Measurements from ENCODE around the gene POLR2H.

Gene POLR2H

GRCh38 chr3:184341925-184342324 lies 19.6 kb upstream of the POLR2H start:
- H3K9me3 ChIP-seq (ENCODE audit: control insufficient read depth in 1 of 2, low read length in 2 of 2) = no peaks in the 10 kb centered on the region
- H3K4me3 ChIP-seq (ENCODE audit: low read depth in 1 of 2, low read length in 2 of 2) = no peak overlapping the region
- H3K27me3 ChIP-seq (ENCODE audit: control insufficient read depth in 1 of 2, insufficient read depth in 2 of 2, low read length in 2 of 2) = no peaks in the 10 kb centered on the region
- H3K9ac ChIP-seq (ENCODE audit: low read depth in 1 of 2, low read length in 2 of 2) = no peak overlapping the region
- H3K4me1 ChIP-seq (ENCODE audit: control insufficient read depth in 1 of 2, insufficient read depth in 2 of 2, low read length in 2 of 2) = peaks cover 23 to 42% of the 10 kb centered on the region in 2 donors
- no peak overlapping the region for H3K27ac ChIP-seq (ENCODE audit: low read depth, low read length)
- H3K36me3 ChIP-seq (ENCODE audit: control insufficient read depth in 1 of 2, insufficient read depth in 2 of 2, low read length in 2 of 2) = peaks cover 0 to 27% of the 10 kb centered on the region in 2 donors

DNA sequence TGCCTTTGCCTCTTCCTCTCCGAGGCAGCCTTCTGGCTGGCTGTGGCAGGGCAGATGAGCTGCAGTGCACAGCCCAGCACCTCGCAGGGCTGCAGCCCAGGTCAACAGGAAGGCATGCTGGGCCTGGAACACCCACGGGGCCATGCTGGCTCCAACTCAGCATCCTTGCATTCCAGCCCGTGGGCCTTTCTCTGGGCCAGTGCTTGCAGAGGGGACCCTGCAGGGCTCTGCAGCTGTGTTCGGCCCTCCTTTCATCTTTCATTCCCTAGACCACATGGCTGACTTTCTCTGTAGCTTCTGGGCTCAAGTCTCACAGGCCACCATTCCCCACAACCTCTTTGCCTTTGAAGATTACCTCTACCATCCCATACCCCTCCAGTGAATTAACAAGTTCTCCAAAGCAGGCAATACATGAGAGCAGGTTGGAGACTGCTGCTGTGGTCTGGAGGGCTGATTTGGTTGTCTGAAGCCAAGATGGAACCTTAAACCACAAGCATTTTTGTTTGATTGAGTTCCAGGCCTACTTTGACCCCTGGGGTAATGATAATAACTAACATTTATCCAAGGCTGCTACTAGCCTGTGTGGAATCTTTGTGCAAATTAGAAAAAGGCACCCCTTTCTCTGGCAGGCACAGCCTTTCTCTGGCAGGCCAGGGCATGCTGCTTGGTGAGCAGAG lies 18.2 kb upstream of the POLR2H start:
- Histone ChIP-seq H3K36me3 (ENCODE audit: control insufficient read depth in 1 of 2, insufficient read depth in 2 of 2, low read length in 2 of 2) (peaks cover 0 to 33% of the 10 kb centered on the region in 2 donors), H3K9ac (ENCODE audit: low read depth in 1 of 2, low read length in 2 of 2) (no peak overlapping the region), H3K4me1 (ENCODE audit: control insufficient read depth in 1 of 2, insufficient read depth in 2 of 2, low read length in 2 of 2) (peaks cover 18 to 27% of the 10 kb centered on the region in 2 donors), H3K27me3 (ENCODE audit: control insufficient read depth in 1 of 2, insufficient read depth in 2 of 2, low read length in 2 of 2) (no peaks in the 10 kb centered on the region), H3K27ac (ENCODE audit: low read depth, low read length) (no peak overlapping the region), H3K9me3 (ENCODE audit: control insufficient read depth in 1 of 2, low read length in 2 of 2) (no peaks in the 10 kb centered on the region), H3K4me3 (ENCODE audit: low read depth in 1 of 2, low read length in 2 of 2) (no peak overlapping the region)

DNA sequence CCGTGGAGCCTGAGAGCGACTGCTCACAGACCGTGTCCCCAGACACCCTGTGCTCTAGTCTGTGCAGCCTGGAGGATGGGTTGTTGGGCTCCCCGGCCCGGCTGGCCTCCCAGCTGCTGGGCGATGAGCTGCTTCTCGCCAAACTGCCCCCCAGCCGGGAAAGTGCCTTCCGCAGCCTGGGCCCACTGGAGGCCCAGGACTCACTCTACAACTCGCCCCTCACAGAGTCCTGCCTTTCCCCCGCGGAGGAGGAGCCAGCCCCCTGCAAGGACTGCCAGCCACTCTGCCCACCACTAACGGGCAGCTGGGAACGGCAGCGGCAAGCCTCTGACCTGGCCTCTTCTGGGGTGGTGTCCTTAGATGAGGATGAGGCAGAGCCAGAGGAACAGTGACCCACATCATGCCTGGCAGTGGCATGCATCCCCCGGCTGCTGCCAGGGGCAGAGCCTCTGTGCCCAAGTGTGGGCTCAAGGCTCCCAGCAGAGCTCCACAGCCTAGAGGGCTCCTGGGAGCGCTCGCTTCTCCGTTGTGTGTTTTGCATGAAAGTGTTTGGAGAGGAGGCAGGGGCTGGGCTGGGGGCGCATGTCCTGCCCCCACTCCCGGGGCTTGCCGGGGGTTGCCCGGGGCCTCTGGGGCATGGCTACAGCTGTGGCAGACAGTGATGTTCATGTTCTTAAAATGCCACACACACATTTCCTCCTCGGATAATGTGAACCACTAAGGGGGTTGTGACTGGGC lies 16.8 kb upstream of the POLR2H start:
- Histone ChIP-seq H3K9ac (ENCODE audit: low read depth in 1 of 2, low read length in 2 of 2) (no peak overlapping the region), H3K36me3 (ENCODE audit: control insufficient read depth in 1 of 2, insufficient read depth in 2 of 2, low read length in 2 of 2) (peaks cover 0 to 33% of the 10 kb centered on the region in 2 donors), H3K4me3 (ENCODE audit: low read depth in 1 of 2, low read length in 2 of 2) (no peak overlapping the region), H3K27ac (ENCODE audit: low read depth, low read length) (no peak overlapping the region), H3K9me3 (ENCODE audit: control insufficient read depth in 1 of 2, low read length in 2 of 2) (no peaks in the 10 kb centered on the region), H3K27me3 (ENCODE audit: control insufficient read depth in 1 of 2, insufficient read depth in 2 of 2, low read length in 2 of 2) (no peaks in the 10 kb centered on the region), H3K4me1 (ENCODE audit: control insufficient read depth in 1 of 2, insufficient read depth in 2 of 2, low read length in 2 of 2) (peaks cover 15 to 23% of the 10 kb centered on the region in 2 donors)

GRCh38 chr3:184345317-184346144 lies 16.0 kb upstream of the POLR2H start:
- H3K4me1 ChIP-seq (ENCODE audit: control insufficient read depth in 1 of 2, insufficient read depth in 2 of 2, low read length in 2 of 2) = peaks cover 15 to 23% of the 10 kb centered on the region in 2 donors
- H3K27me3 ChIP-seq (ENCODE audit: control insufficient read depth in 1 of 2, insufficient read depth in 2 of 2, low read length in 2 of 2) = no peaks in the 10 kb centered on the region
- peak overlapping the region in 1 of 2 donors; percentile 14 for H3K9ac ChIP-seq (ENCODE audit: low read depth in 1 of 2, low read length in 2 of 2)
- H3K36me3 ChIP-seq (ENCODE audit: control insufficient read depth in 1 of 2, insufficient read depth in 2 of 2, low read length in 2 of 2) = peaks cover 0 to 33% of the 10 kb centered on the region in 2 donors
- H3K27ac ChIP-seq (ENCODE audit: low read depth, low read length) = no peak overlapping the region
- H3K9me3 ChIP-seq (ENCODE audit: control insufficient read depth in 1 of 2, low read length in 2 of 2) = no peaks in the 10 kb centered on the region
- no peak overlapping the region for H3K4me3 ChIP-seq (ENCODE audit: low read depth in 1 of 2, low read length in 2 of 2)

DNA sequence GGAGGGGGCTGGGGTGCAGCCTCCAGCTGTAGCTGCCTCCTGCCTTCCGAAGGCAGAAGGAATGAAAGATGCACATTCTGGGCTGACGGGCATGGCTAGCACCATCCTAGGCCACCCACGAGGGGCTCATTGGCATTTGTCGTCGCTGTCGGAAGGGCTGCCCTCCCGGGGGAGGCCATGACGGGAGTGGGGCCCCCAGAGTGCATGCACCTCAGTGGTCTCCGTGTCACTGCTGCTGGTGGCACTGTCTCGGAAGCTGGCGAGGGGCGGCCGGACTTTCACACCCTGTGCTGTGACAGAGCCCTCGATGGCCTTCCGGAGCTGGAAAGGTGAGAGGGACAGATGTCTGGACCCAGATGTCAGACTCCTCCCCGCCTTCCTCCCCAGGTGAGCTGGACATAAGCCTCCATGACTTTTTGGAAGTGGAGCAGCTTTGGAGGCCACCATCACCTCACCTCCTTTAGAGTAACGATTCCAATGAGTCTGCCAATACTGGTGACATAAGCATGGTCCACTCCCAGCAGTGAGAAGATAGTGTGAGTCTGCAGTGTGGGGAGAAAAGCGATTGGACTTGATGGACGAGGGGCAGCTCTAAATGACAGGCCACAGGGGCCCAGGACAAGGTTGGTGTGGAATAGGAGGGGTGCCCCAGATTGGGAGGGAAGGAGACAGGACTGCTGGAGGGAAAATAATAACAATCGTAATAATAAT lies 14.9 kb upstream of the POLR2H start:
- H3K9me3 ChIP-seq (ENCODE audit: control insufficient read depth in 1 of 2, low read length in 2 of 2) = no peaks in the 10 kb centered on the region
- H3K27me3 ChIP-seq (ENCODE audit: control insufficient read depth in 1 of 2, insufficient read depth in 2 of 2, low read length in 2 of 2) = no peaks in the 10 kb centered on the region
- H3K4me3 ChIP-seq (ENCODE audit: low read depth in 1 of 2, low read length in 2 of 2) = no peak overlapping the region
- peaks cover 0 to 33% of the 10 kb centered on the region in 2 donors for H3K36me3 ChIP-seq (ENCODE audit: control insufficient read depth in 1 of 2, insufficient read depth in 2 of 2, low read length in 2 of 2)
- H3K27ac ChIP-seq (ENCODE audit: low read depth, low read length) = no peak overlapping the region
- peaks cover 18 to 20% of the 10 kb centered on the region in 2 donors for H3K4me1 ChIP-seq (ENCODE audit: control insufficient read depth in 1 of 2, insufficient read depth in 2 of 2, low read length in 2 of 2)
- H3K9ac ChIP-seq (ENCODE audit: low read depth in 1 of 2, low read length in 2 of 2) = no peak overlapping the region

DNA sequence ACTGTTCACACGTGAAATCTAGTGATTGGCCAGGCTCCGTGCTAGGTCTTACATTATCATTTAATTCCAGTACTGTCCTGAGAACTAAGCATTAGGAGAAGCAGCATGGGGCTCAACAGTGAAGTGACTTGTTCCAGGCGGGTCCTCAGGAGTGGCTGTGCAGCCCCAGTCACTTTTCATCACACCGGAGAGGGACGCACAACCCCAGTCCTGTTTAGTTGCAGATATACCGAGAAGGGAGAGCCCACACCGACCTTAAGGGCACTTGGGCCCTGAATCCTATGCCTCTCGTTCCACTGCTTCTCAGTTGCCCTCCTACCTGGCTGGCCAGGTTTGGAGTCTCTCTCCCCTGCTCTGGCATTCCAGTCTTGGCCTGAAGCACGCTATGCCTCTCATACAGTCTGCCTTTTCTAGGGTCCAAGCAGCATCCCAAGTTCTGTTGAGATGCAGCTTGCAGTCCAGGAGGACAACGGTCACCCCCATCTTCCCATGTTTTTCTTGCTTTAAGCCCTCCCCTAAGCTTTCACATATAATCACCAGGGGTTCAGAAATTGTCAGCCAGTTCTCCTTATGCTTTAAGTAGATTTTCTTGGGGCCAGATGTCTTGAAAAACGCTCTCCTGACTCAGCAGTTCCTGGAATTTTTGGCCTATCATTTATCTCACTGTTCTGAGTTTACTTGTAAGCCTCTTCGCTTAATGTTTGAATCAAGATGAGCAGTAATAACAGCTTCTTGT lies 14.0 kb upstream of the POLR2H start:
- H3K36me3 ChIP-seq (ENCODE audit: control insufficient read depth in 1 of 2, insufficient read depth in 2 of 2, low read length in 2 of 2) = peaks cover 0 to 28% of the 10 kb centered on the region in 2 donors
- H3K9ac ChIP-seq (ENCODE audit: low read depth in 1 of 2, low read length in 2 of 2) = no peak overlapping the region
- H3K4me3 ChIP-seq (ENCODE audit: low read depth in 1 of 2, low read length in 2 of 2) = no peak overlapping the region
- H3K4me1 ChIP-seq (ENCODE audit: control insufficient read depth in 1 of 2, insufficient read depth in 2 of 2, low read length in 2 of 2) = peaks cover 21 to 23% of the 10 kb centered on the region in 2 donors
- no peak overlapping the region for H3K27ac ChIP-seq (ENCODE audit: low read depth, low read length)
- H3K9me3 ChIP-seq (ENCODE audit: control insufficient read depth in 1 of 2, low read length in 2 of 2) = no peaks in the 10 kb centered on the region
- H3K27me3 ChIP-seq (ENCODE audit: control insufficient read depth in 1 of 2, insufficient read depth in 2 of 2, low read length in 2 of 2) = no peaks in the 10 kb centered on the region

- H3K27me3 ChIP-seq (ENCODE audit: control insufficient read depth in 1 of 2, insufficient read depth in 2 of 2, low read length in 2 of 2) = no peaks in the 10 kb centered on the region
- H3K36me3 ChIP-seq (ENCODE audit: control insufficient read depth in 1 of 2, insufficient read depth in 2 of 2, low read length in 2 of 2) = peaks cover 0 to 22% of the 10 kb centered on the region in 2 donors
- H3K4me1 ChIP-seq (ENCODE audit: control insufficient read depth in 1 of 2, insufficient read depth in 2 of 2, low read length in 2 of 2) = peaks cover 27 to 28% of the 10 kb centered on the region in 2 donors
- no peaks in the 10 kb centered on the region for H3K9me3 ChIP-seq (ENCODE audit: control insufficient read depth in 1 of 2, low read length in 2 of 2)
- H3K27ac ChIP-seq (ENCODE audit: low read depth, low read length) = no peak overlapping the region
- H3K4me3 ChIP-seq (ENCODE audit: low read depth in 1 of 2, low read length in 2 of 2) = no peak overlapping the region
- no peak overlapping the region for H3K9ac ChIP-seq (ENCODE audit: low read depth in 1 of 2, low read length in 2 of 2)
Observed at GRCh38 chr3:184348057-184348382, 13.5 kb upstream of the POLR2H start.

- Histone ChIP-seq H3K9me3 (ENCODE audit: control insufficient read depth in 1 of 2, low read length in 2 of 2) (no peaks in the 10 kb centered on the region), H3K4me1 (ENCODE audit: control insufficient read depth in 1 of 2, insufficient read depth in 2 of 2, low read length in 2 of 2) (peaks cover 29 to 32% of the 10 kb centered on the region in 2 donors), H3K27me3 (ENCODE audit: control insufficient read depth in 1 of 2, insufficient read depth in 2 of 2, low read length in 2 of 2) (no peaks in the 10 kb centered on the region), H3K4me3 (ENCODE audit: low read depth in 1 of 2, low read length in 2 of 2) (no peak overlapping the region), H3K36me3 (ENCODE audit: control insufficient read depth in 1 of 2, insufficient read depth in 2 of 2, low read length in 2 of 2) (peaks cover 0 to 15% of the 10 kb centered on the region in 2 donors), H3K27ac (ENCODE audit: low read depth, low read length) (no peak overlapping the region), H3K9ac (ENCODE audit: low read depth in 1 of 2, low read length in 2 of 2) (no peak overlapping the region)
Observed at GRCh38 chr3:184349563-184350470, 11.7 kb upstream of the POLR2H start.

All from duodenal mucosa (tissue), 2 donors.